ENCODE results near the gene ZBED6. TPM values are rescaled to one million over a fixed set of nuclear protein-coding genes. Genes with fewer than 3 reads are reported as not detected.

The ZBED6 gene
- 36.7 and 38.9 TPM in 2 replicates for total RNA-seq
- 5.2 and 6.4 TPM in 2 replicates for polyA plus RNA-seq
- 4.9 and 5.5 TPM in 2 replicates for polyA plus RNA-seq (2011; cell fraction: cytosol; rRNA removed)
- polyA plus RNA-seq (2011; cell fraction: nucleus; rRNA removed) = 26.1 and 29.9 TPM in 2 replicates
- 7.6 and 10.9 TPM in 2 replicates for polyA plus RNA-seq (2012)
- 50.5 and 50.9 TPM in 2 replicates for polyA minus RNA-seq
- polyA minus RNA-seq (2011; cell fraction: cytosol; rRNA and poly(A)+ RNA removed) = 15.3 TPM
- polyA minus RNA-seq (2011; cell fraction: nucleus; rRNA and poly(A)+ RNA removed) = 57.6 and 84.5 TPM in 2 replicates
- Bru-seq, nascent RNA = percentile 87 among the genes with signal in this experiment
- BruChase-seq, experiment 1, labeled RNA remaining after a 6-hour chase = percentile 98 among the genes with signal in this experiment
- BruChase-seq, experiment 2, labeled RNA remaining after a 2-hour chase = percentile 97 among the genes with signal in this experiment
- long read RNA-seq, full-length matches to known transcripts = 4 of 6 reads
- long read RNA-seq, partial matches to known transcripts = 0 of 6 reads
- long read RNA-seq, other reads (novel, unspliced or antisense) = 2 of 6 reads

GRCh38 chr1:203795441-203796235 lies at the start of gene ZBED6, which contains the start of gene ZC3H11A:
Gene ZBED6 (plus strand): TSS chr1:203795623. CDS start chr1:203797523, 1,900 bp downstream.
Gene ZC3H11A (plus strand): TSS chr1:203795623. CDS start chr1:203817071, 21,448 bp downstream.
- Histone ChIP-seq H3K36me3 (ENCODE audit: control insufficient read depth in 2 of 2, extremely low read depth in 1 of 2, insufficient read depth in 2 of 2, low read length in 2 of 2) (peaks cover 12 to 17% of the 10 kb centered on the region in 2 experiments), H3K9ac (replicated peaks; ENCODE audit: extremely low read depth, insufficient read depth, low read length) (peak within 1 kb of the TSS; percentile 98), H3K9me3 (replicated peaks; ENCODE audit: control insufficient read depth, insufficient read depth, low read length) (no peaks in the 10 kb centered on the region), H3K27ac (ENCODE audit: insufficient read depth, low read depth, low read length) (peak within 1 kb of the TSS; percentile 92), H3K9me1 (replicated peaks; ENCODE audit: control insufficient read depth, extremely low read depth, insufficient read depth, low read length) (no peaks in the 10 kb centered on the region), H3K27me3 (ENCODE audit: control insufficient read depth in 2 of 2, insufficient read depth in 2 of 2, low read length in 2 of 2) (no peaks in the 10 kb centered on the region), H2AFZ (ENCODE audit: low read depth, low read length) (peak within 1 kb of the TSS; percentile 50), H3K79me2 (ENCODE audit: control insufficient read depth, insufficient read depth, low read length) (peaks cover 48% of the 10 kb centered on the region), H3K4me3 (replicated peaks in 1 of 3; ENCODE audit: insufficient read depth in 1 of 3, low read depth in 1 of 3, low read length in 3 of 3) (peak within 1 kb of the TSS; percentile 79 to 100 (median 98)), H4K20me1 (replicated peaks; ENCODE audit: control insufficient read depth, extremely low read depth, insufficient read depth, low read length) (peaks cover 21% of the 10 kb centered on the region), H3K4me2 (ENCODE audit: insufficient read depth, low read length) (peak within 1 kb of the TSS; percentile 100), H3K4me1 (ENCODE audit: control insufficient read depth, extremely low read depth, insufficient read depth, low read length) (peaks cover 23% of the 10 kb centered on the region)
- no TSS peak for BruUV-seq (replicated peaks)
- intact Hi-C loops (cut with micrococcal nuclease) (loop anchor here (1.0 to 5.0 kb wide), 2 partner anchors 168 to 283 kb away; partner anchors contain the start of gene ATP2B4), dilution Hi-C loops (cut with MboI; ENCODE audit: extremely low pct_ligation_motif_present, low sequenced_read_pairs) (no loop called here)
- TF ChIP-seq POLR2AphosphoS5 (IDR thresholded peaks at IDR 0.05; ENCODE audit: insufficient read depth, low read depth, low read length) = peak; percentile 58
- TF ChIP-seq MYC (IDR thresholded peaks at IDR 0.05; ENCODE audit: low read depth, low read length) = no peak
- TF ChIP-seq JUN (IDR thresholded peaks at IDR 0.05; ENCODE audit: borderline replicate concordance, insufficient read depth, insufficient read length, low read depth) = no peak
- TF ChIP-seq, protein P1, sequence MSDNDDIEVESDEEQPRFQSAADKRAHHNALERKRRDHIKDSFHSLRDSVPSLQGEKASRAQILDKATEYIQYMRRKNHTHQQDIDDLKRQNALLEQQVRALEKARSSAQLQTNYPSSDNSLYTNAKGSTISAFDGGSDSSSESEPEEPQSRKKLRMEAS (IDR thresholded peaks at IDR 0.05; ENCODE audit: insufficient read depth, insufficient read length) = peak; percentile 95
- peak; percentile 55 for TF ChIP-seq POLR2A (IDR thresholded peaks at IDR 0.05; ENCODE audit: low read depth, low read length)
- ChIA-PET CTCF (no interaction called here), POLR2A (interaction anchor here (0.7 kb wide), 1 partner anchor 86 kb away, joined by 3 read pairs; no protein-coding TSS in a partner anchor)
- FAIRE-seq (peak; percentile 91), DNase-seq (ENCODE audit: low read depth, low spot score) (peak; percentile 98)
